Amniotic epithelial cell (primary cell): ENCODE results near the gene HES1.

Experiments
- DNase-seq: peaks from one replicate; pipeline ENCODE4 v3.0.0-alpha.2; 2010; ENCODE audit warnings: low read depth

The HES1 gene

DNA sequence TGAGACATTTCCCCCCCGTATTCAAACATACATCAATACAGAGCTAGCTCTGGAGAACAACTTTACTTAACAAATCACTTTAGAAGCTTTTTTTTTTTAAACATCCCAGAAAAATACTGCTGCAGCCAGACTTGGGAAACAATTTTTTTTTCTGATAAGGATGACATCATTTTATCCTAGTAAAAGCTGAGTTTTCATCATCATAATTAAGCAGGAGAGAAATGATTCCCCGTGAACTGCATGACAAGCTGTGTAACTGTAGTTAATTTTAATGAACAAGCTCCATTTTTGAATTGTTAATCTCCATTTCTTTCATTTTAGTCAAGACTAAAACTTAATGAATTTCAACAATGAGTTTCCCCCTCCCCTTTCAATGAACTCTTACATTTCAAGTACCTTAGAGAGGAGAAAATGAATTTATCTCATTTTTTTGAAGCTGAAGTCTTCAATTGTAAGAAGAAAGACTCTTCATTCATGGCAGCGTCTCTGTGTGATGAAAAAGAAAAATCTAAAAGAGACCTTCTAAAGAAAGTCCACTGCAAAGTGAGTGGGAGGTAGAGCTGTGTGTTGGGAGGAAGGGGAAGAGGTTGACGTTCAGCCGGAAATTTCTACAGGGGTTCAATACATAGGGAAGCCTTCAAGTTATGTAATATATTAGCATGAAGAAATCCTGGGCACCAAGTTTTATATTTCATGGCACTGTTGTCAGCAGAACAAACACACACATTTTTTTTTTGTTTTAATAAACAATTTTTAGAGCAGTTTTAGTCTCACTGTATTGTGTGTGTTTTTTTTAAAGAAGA, 31.7 kb downstream of the HES1 start:
- peak; percentile 17 for DNase-seq

DNA sequence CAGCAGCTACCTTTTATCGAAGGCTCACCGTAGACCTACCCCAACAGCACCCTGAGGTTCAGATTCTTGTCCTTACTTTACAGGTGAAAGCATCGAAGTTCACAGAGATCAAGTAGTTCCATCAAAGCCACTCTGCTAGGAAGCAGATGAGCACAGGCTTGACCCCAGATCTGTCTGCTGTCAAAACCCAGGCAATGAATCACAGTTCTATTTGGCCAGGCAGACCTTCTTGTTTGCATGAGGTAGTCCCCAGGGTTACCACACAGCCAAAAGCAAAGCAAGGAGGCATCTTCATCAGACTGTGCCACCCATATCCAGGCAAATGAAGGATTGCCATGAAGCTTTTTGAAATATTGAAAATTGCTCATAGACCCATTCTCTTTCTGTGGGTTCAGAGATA, 33.0 kb downstream of the HES1 start:
- no peak for DNase-seq

DNA sequence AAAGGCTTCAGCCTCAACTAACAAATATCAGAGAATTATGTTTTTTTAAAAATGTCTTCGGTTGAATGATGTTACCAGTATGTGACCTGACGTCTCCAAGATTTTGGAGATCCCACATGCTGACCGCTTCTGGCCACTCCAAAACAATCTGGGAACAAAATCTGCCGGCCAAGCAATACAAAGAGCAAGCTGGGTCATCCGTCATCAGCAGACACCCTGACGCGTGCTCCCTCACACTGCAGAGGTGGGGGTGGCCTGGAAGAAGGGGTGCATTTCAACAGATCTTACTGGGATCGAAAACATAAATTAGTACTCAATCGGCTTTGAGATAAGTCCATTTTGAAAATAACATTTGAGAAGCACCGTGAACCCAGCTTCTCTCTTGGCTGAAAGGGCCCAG, 33.6 kb downstream of the HES1 start:
- no peak for DNase-seq

DNA sequence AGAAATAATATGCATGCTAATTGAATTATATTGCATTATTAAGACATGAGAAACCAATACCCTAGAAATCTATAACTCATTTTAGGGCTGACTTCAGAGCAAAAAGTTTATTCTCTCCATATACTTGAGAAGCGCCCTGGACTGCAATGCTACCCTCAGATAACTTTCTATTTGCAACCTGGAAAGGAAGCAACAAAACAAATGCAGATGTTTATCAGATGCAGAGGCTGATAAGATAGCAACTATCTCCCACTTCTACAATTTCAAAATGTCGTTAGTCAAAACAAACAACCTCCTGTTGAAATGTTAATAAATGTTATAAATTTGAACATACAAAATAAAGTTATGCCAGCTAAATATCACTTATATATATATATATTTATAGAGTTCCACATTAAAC, 34.8 kb downstream of the HES1 start:
- no peak for DNase-seq

DNA sequence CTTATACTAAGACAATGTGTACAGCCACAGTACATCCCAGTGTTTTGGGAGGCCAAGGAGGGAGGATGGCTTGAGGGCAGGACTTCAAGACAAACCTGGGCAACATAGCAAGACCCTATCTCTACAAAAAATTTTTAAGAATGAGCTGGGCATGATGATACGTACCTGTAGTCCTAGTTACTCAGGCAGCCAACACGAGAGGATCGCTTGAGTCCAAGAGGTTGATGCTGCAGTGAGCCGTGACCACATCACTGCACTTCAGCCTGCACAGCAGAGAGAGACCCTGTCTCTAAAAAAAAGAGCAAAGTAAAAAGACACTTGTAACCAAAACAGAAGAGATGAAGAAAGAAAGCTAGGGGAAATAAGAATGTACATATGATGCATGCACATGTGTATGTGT, 38.5 kb downstream of the HES1 start:
- DNase-seq: no peak

DNA sequence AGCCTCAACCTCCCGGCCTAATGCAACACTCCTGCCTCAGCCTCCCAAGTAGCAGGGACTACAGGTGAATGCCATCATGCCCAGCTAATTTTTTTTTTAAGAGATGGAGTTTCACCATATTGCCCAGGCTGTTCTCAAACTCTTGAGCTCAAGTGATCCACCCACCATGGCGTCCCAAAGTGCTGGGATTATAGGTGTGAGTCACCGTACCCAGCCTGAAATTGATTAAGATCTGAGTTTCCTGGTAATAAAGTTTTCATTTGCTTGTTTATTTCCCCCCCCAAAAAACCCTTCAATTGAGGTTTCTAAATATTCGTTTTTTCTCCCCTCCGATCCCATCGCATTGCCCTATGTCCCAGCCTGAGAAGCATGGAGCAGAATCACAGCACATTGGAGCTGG, 39.0 kb downstream of the HES1 start:
- no peak for DNase-seq

DNA sequence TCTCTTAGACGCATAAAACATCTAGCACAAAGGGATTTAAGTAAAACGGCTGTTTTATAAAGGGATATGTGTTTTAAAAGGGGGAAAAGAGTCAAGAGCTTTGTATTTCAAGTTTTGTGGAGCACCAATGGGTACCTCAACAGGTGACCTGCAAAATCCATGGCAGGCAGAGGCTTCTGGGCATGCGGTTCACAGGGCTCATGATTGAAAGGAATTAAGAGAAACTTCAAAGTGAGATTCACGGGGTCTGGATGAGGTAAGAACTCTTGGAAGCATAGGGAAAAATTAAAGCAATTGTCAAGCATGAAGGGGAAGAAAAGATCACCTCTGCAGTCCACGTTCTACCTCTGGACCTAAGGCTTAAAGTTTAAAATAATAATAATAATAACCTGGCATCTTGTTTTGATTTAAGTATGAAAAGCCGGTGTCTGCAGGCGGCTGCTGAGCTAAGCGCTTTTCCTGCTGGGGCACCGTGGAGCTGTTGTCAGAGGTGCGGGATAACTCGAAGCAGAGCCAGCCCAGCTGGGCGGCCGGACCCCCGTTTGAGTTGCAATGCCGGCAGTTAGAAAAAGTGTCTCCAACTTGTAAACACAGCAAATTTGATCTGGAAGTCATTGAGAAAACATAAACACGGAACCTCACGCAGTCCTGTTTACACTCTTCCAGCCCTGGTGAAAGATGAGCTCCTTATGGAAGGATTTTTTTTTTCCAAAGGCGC, 40.5 kb downstream of the HES1 start:
- no peak for DNase-seq

DNA sequence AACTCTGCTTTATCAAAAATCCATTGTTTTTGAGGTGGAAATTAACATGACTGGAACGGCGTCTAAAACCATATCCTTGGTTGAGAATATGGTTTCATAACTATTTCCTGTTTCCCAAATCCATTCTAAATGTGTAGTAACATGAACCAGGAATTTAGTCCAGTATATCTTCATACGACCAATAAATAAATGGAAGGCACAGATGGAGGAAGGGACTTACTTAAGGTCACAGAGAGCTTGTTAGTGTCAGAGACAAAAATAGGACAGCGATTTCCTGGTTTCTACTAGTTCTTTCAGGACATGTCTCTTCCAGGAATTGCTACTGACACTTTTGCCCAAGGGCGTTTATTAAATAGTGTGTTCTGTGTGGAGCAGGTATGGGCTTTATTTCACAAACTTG, 41.2 kb downstream of the HES1 start:
- DNase-seq: no peak

DNA sequence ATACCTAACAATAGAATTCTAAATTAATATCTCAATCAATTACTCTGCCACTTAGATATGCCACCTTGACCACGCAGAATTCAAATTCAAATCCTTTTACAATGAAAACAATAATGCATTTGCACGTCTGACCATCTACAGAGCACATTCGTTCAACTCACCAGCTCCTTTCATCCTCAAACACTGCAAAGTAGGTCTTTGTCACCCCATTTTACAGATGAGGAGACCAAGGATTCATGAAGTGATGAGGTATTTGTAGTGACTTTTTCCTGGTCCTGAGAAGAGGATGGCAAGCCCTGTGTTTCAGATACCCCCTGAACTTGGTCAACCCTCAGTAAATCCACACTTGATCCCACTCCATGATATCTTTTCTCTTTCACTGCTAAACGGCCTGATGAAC, 42.2 kb downstream of the HES1 start:
- DNase-seq: no peak

DNA sequence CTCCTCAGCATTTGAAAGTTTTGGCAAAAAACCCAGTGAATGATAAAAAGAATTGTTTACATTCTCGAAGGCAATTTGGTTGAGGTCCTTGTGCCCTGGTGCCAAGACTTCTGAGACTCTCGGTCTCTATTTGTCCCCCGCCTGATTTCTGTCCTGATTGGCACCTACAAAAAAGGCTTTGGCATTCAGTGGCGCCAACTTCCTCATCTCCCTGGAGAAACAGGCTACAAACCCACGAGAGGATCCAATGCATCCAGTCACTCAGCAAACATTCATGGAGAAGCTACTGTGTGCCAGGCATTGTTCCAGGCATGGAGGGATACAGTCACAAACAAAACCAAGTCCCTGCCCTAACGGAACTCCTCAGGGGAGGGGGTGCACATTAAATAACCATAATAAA, 42.7 kb downstream of the HES1 start:
- no peak for DNase-seq

DNA sequence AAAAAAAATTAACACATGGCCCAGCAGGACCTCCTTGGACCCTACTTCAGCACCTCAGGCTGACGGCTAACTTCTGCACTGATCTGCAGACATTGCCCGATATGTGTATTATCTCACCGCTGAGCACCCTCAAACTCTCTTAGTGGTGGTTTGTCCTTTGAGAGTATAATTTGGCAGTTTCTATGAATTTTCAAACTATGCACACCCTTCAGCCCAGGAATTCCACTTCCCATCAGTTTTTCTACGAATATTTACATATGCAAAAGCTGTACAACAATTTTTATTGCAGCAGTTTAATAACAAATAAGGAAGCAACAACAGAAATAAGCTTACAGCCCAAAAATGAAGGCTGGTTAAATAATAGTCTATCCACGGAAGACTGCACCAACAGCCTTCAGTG, 44.6 kb downstream of the HES1 start:
- no peak for DNase-seq

DNA sequence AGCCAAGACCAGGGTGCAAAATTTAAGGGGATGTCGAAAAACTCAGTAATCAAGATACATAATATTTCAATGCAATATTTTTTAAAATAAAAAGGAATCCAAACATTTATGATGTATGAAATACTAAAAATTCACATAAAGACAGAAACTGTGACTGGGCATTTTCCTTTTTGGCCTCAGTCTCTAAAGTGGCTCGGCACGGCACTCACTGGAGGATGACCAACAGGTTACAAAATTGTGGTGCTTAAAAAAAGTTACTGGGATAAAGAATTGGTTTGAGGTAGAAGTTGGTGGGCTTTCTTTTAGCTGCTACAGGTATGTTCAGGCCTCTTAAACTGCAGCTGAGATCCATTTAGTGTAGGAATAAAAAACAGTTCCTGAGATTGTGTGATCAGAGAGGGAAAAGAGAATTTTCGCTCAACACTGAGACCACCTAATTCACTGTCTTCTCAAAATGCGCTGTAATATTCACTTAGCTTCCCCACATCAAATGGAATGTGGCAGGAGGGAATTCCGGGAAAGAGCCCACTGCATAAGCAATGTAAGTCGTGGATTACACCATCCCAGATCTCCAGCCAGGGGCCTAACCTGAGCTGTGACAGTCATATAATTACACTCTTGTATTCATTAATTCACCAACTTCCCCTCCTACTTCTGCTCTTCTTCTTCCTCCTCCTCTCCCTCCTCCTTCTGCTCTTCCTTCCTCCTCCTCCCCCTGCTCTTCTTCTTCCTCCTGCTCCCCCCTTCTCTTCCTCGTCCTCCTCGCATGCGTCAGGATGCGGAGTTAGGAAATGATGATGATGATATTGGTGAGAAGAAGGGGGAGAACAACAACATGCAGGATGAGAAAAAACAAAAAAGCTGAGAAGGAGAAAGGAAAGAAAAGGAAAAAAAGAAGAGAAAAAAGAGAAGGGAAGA, 45.9 kb downstream of the HES1 start:
- no peak for DNase-seq

DNA sequence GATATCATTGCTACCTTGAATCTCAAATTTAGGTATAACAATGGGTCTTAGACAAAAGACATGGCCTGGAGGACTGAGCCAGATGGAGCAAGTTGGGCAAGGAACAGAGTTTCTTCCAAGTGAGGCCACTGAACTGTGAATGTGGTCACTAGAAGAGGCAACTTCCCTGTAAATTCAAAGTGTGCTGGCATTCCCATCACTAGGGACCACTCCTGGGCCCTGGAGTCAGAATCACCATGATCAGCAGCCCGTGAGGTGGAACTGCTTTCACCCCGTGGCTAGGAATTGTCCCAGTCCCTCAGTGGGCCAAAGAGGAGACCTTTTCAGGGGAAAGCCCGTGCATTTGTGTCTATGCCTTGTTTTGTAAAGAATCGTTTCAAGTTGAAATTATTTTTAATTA, 47.3 kb downstream of the HES1 start:
- no peak for DNase-seq

DNA sequence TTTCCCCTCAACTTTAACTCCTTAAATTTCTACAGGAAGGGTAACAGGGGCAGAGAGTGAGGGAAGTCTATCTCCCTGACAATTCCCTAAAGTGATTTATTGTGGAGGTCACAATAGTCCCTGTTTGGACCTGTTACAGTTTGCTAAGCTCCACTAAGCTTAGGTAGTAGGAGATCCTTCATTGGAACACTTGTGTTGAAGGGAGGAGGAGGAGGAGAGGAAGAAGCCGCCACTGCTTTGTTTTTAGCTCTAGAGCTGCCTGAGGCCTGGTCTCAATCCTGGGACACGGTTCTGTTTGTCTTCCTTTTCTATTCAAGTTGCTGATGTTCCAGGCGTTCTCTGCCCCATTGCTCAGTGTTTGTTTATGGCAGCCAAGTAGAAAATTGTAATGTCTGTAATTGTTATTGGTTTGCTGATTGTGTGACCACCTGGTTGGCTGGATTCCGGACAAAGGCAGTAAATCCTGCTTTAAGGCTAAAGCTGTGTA, 48.4 kb downstream of the HES1 start:
- no peak for DNase-seq

DNA sequence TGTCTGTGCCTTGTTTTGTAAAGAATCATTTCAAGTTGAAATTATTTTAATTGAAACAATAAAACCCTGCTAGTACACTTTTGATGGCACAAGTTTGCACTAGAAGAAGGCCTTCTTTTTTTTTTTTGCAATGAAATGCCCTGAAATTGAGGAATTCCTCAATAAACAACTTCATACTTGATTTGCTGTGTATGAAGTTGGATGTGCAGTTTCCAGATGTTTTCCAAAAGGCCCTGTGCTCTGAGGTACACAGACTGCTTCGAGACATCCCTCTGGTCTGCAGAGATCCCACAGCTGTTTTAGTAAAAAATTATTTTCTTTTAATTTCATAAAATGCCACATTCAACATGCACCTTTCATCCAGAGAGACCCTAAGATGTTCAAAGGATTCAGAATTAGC, 48.9 kb downstream of the HES1 start:
- DNase-seq: no peak

DNA sequence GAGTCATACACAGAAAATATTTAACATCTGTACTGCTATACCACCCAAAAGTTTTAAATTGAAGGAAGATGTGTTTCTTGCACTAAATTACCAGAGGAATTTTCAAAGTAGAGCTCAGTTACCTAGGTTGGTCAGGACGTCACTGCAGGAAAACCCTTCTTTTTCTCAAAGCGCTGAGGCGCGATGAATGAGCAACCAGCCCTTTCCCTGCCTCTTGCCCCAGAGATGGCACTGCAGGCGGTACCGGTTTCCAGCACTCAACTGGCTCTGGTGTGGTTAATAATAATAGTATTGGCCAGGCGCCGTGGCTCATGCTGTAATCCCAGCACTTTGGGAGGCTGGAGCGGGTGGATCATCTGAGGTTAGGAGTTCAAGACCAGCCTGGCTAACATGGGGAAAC, 49.3 kb downstream of the HES1 start:
- no peak for DNase-seq

DNA sequence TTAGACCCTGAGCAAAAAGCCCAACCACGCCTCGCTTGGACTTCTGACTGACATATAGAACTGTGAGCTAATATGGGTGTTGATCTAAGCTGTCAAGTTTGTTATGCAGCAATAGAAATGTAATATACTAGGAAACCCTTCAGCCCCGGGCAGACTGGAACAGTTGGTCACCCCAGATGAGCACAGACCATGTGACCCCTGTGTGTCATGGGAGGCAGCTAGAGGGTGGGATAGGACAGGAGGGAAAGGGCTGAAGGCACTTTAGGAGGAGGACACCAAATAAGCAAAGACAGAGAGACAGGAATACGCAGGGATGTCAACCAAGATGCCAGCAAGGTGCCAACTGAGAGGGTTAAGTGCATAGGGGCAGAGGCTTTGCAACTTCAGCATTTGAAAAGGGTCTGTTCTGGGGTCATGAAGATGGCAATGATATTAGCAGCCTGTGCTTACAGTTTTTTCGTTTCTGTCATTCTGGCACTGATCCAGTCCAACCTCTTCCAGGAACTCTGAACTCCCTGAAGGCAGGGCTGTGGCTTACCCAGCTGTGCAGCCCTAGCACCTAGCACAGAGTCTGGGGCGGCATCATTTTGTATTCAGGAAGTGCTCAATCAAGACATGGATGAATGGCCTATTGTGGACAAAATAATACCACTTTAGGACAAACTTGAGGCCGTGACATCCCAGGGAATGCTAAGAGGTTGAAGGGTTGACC, 51.4 kb downstream of the HES1 start:
- DNase-seq: no peak
